ENCODE data around the gene EVI5. TPM values are rescaled to one million over a fixed set of nuclear protein-coding genes. Genes with fewer than 3 reads are reported as not detected.
"Not testable (repeated sequence)": the region's sequence is repeated elsewhere in the genome, so short reads cannot be mapped to it uniquely, and the experiment has no call there.

EVI5 gene
- total and polyA plus RNA-seq, 12 donors: 4.6 to 46.2 (median 24.6) TPM

DNA sequence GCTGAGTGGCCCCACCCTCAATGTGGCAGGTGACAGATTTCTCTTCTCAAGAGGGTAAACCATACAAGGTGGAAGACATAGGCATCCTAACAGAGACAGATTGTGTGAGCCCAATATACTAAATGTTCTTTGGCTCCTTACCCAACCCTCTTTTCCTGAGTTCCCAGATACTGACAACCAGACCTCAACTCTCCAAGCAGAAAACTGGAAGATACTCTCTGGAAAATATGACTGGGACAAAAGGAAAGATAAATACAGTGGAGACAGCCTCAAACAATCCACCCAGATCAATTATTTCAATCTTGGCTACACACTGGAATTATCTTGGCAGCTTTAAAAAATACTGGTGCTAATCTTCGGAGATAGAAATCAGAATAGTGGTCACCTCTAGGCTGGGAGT lies 6.5 kb downstream of the EVI5 start:
- ATAC-seq (peak in 2 of 8 donors; percentile 7 to 15), DNase-seq (no peak)
- Histone ChIP-seq H3K4me3 (no peak overlapping the region), H3K27me3 (no peaks in the 10 kb centered on the region), H3K4me1 (peaks cover 0 to 73% (median 21%) of the 10 kb centered on the region in 9 donors), H3K27ac (no peak overlapping the region), H3K9me3 (no peaks in the 10 kb centered on the region), H3K36me3 (peaks cover 0 to 8% (median 0%) of the 10 kb centered on the region in 9 donors)
- WGBS, 2 donors: 71 to 81% methylated on average over 1 of the region's 1 CpG
- TF ChIP-seq, protein P1, sequence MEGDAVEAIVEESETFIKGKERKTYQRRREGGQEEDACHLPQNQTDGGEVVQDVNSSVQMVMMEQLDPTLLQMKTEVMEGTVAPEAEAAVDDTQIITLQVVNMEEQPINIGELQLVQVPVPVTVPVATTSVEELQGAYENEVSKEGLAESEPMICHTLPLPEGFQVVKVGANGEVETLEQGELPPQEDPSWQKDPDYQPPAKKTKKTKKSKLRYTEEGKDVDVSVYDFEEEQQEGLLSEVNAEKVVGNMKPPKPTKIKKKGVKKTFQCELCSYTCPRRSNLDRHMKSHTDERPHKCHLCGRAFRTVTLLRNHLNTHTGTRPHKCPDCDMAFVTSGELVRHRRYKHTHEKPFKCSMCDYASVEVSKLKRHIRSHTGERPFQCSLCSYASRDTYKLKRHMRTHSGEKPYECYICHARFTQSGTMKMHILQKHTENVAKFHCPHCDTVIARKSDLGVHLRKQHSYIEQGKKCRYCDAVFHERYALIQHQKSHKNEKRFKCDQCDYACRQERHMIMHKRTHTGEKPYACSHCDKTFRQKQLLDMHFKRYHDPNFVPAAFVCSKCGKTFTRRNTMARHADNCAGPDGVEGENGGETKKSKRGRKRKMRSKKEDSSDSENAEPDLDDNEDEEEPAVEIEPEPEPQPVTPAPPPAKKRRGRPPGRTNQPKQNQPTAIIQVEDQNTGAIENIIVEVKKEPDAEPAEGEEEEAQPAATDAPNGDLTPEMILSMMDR (IDR thresholded peaks at IDR 0.05): no peak
- intact Hi-C loops (cut with DNase I): no loop called here

- H3K9me3 ChIP-seq: no peaks in the 10 kb centered on the region
- ATAC-seq: no peak
- H3K36me3 ChIP-seq: no peaks in the 10 kb centered on the region
- DNase-seq: no peak
- H3K4me3 ChIP-seq: no peak overlapping the region
- TF ChIP-seq, protein P1 (IDR thresholded peaks at IDR 0.05): no peak
- intact Hi-C loops (cut with DNase I): no loop called here
- no peak overlapping the region for H3K27ac ChIP-seq
- H3K27me3 ChIP-seq: no peaks in the 10 kb centered on the region
- peaks cover 0 to 38% (median 7%) of the 10 kb centered on the region in 9 donors for H3K4me1 ChIP-seq
- WGBS, 2 donors: 81 to 85% methylated on average over 1 of the region's 1 CpG
These were observed 10.5 kb downstream of the EVI5 start for GRCh38 chr1:92774407-92774806.

- H3K27me3 ChIP-seq; intact Hi-C loops (cut with DNase I); H3K4me3 ChIP-seq; H3K9me3 ChIP-seq; H3K27ac ChIP-seq; ATAC-seq; H3K36me3 ChIP-seq; DNase-seq: not testable (repeated sequence)
- H3K4me1 ChIP-seq: peaks cover 0 to 34% (median 7%) of the 10 kb centered on the region in 9 donors
- WGBS, 2 donors: 95 to 99% methylated on average over 2 of the region's 2 CpGs
These were observed 11.2 kb downstream of the EVI5 start for GRCh38 chr1:92773749-92774148.

- H3K36me3 ChIP-seq: no peaks in the 10 kb centered on the region
- intact Hi-C loops (cut with DNase I): no loop called here
- 91 to 97% methylated on average over 3 of the region's 3 CpGs for WGBS, 2 donors
- DNase-seq (no peak), ATAC-seq (no peak)
- TF ChIP-seq, protein P1 (IDR thresholded peaks at IDR 0.05): no peak
- peaks cover 0 to 5% (median 0%) of the 10 kb centered on the region in 11 donors for H3K9me3 ChIP-seq
- peaks cover 0 to 17% (median 0%) of the 10 kb centered on the region in 9 donors for H3K4me1 ChIP-seq
- no peaks in the 10 kb centered on the region for H3K27me3 ChIP-seq
- no peak overlapping the region for H3K27ac ChIP-seq
- no peak overlapping the region for H3K4me3 ChIP-seq
These were observed 15.1 kb downstream of the EVI5 start for GRCh38 chr1:92769856-92770255.

DNA sequence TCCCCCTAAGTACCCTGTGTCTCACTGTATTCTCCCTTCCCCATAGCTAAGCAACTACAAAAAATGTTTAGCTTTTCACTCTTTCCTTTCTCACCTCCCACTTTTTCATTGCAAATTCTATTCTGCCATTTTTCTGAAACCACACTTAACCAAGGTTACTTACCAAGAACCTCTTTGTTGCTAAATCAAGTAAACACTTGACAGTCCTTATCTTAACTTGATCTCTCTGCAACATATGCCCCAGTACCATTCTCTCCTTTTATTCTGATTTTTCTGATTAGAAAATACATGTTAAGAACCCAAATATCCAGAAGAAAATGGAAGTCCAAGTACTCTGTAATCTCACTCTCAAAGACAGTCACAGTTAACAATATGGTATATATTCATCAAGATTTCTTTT lies 16.0 kb downstream of the EVI5 start:
- intact Hi-C loops (cut with DNase I): no loop called here
- H3K4me1 ChIP-seq: peaks cover 0 to 8% (median 0%) of the 10 kb centered on the region in 9 donors
- no peaks in the 10 kb centered on the region for H3K27me3 ChIP-seq
- no peak overlapping the region for H3K4me3 ChIP-seq
- no peak overlapping the region for H3K27ac ChIP-seq
- no peak for DNase-seq
- H3K9me3 ChIP-seq: peaks cover 0 to 5% (median 0%) of the 10 kb centered on the region in 11 donors
- no peaks in the 10 kb centered on the region for H3K36me3 ChIP-seq
- no peak for ATAC-seq
- TF ChIP-seq, protein P1 (IDR thresholded peaks at IDR 0.05): no peak
